Measurements from ENCODE around the gene SAMD4B. TPM values are rescaled to one million over a fixed set of nuclear protein-coding genes. Genes with fewer than 3 reads are reported as not detected.

The SAMD4B gene
- total and polyA plus RNA-seq, 10 of the 15 experiments (the other 5 are each of a cell fraction or from before 2014, with no cell fraction given), result 2.4 to 43.3 (median 23.9) TPM

- Histone ChIP-seq H3K9ac (ENCODE audit: control insufficient read depth, insufficient read depth, low read length) (no peak overlapping the region), H3K9me3 (replicated peaks; ENCODE audit: control insufficient read depth, insufficient read depth, low read length) (no peaks in the 10 kb centered on the region), H3K4me3 (no peak overlapping the region), H3K27ac (ENCODE audit: control insufficient read depth, insufficient read depth) (no peak overlapping the region), H3K27me3 (replicated peaks in 1 of 2; ENCODE audit: control insufficient read depth in 2 of 2, insufficient read depth in 2 of 2, low read length in 1 of 2) (no peaks in the 10 kb centered on the region), H3K36me3 (ENCODE audit: control insufficient read depth in 2 of 2, insufficient read depth in 2 of 2, low read length in 1 of 2) (peaks cover 4 to 17% of the 10 kb centered on the region in 2 experiments; a peak in 3 of 4 replicates), H4K20me1 (ENCODE audit: control insufficient read depth, insufficient read depth) (no peaks in the 10 kb centered on the region), H3K79me2 (ENCODE audit: control insufficient read depth, insufficient read depth, low read length) (no peaks in the 10 kb centered on the region), H3K4me2 (ENCODE audit: control insufficient read depth, insufficient read depth) (no peak overlapping the region), H2AFZ (ENCODE audit: control insufficient read depth, low read depth, low read length) (no peak overlapping the region), H3K4me1 (ENCODE audit: control insufficient read depth, insufficient read depth, low read length) (no peaks in the 10 kb centered on the region)
- ChIA-PET RAD21 (ENCODE audit: unreplicated experiment) (no interaction called here), SMC1A (ENCODE audit: uncharacterized antibody, unreplicated experiment) (no interaction called here), POLR2A (no interaction called here), CTCF (no interaction called here)
- BruUV-seq (replicated peaks), result no TSS peak
- DNase-seq (ENCODE audit: low read depth, low spot score) (no peak), FAIRE-seq (no peak), ATAC-seq (no peak)
- in situ Hi-C loops (cut with MboI) (no loop called here), intact Hi-C loops (cut with micrococcal nuclease; ENCODE audit: unreplicated experiment) (no loop called here)
- TF ChIP-seq CHD4 (IDR thresholded peaks at IDR 0.05) (no peak), CBX5 (IDR thresholded peaks at IDR 0.05; ENCODE audit: low read depth) (no peak), CHD1 (IDR thresholded peaks at IDR 0.05; ENCODE audit: low read depth, low read length) (no peak), BCLAF1 (IDR thresholded peaks at IDR 0.05) (no peak)
- WGBS (ENCODE audit: insufficient coverage, insufficient replicate concordance, low lambda C conversion rate, missing lambda C conversion rate), result 100% methylated on average over 5 of the region's 5 CpGs
Measured at GRCh38 chr19:39370735-39371134, 28.5 kb downstream of the SAMD4B start.
